Measurements from ENCODE around the gene LCOR. TPM values are rescaled to one million over a fixed set of nuclear protein-coding genes. Genes with fewer than 3 reads are reported as not detected.
A peak's percentile ranks its signal among the peaks of the same experiment; 100 is the strongest.
"Not testable (repeated sequence)": the region's sequence is repeated elsewhere in the genome, so short reads cannot be mapped to it uniquely, and the experiment has no call there.

Gene LCOR
- 7.3 TPM for polyA plus RNA-seq (2013, experiment 1 of 2; ENCODE audit: insufficient read length)
- 6.6 TPM for polyA plus RNA-seq (2013, experiment 2 of 2; ENCODE audit: insufficient read length)

- DNase-seq, result peak; percentile 94
Observed at GRCh38 chr10:96831867-96832720, at the start of gene LCOR. Gene LCOR (plus strand): TSS chr10:96832298. CDS start chr10:96949058, 116,760 bp downstream.

DNA sequence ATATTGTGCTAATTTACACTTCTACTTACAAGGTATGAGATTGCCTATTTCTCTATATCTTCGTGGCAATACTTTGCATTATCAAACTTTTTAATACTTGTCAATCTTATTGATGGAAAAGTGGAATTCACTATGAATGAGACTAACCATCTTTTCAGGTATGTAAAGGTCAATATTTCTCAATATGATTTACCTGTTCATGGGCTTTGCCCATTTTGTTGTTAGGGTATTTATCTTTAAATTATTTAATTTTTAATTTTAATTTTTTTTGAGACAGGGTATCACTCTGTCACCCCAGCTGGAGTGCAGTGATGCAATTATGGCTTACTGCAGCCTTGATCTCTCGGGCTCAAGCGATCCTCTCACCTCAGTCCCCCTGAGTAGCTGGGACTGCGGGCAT is 47.8 kb upstream of the LCOR start:
- no peak for DNase-seq

GRCh38 chr10:96789571-96790108 is 42.5 kb upstream of the LCOR start:
- peak; percentile 42 for DNase-seq

GRCh38 chr10:96791902-96792301 is 40.2 kb upstream of the LCOR start:
- no peak for DNase-seq

GRCh38 chr10:96794836-96795733 is 37.0 kb upstream of the LCOR start:
- no peak for DNase-seq

GRCh38 chr10:96797485-96797884 is 34.6 kb upstream of the LCOR start:
- DNase-seq, result no peak

DNA sequence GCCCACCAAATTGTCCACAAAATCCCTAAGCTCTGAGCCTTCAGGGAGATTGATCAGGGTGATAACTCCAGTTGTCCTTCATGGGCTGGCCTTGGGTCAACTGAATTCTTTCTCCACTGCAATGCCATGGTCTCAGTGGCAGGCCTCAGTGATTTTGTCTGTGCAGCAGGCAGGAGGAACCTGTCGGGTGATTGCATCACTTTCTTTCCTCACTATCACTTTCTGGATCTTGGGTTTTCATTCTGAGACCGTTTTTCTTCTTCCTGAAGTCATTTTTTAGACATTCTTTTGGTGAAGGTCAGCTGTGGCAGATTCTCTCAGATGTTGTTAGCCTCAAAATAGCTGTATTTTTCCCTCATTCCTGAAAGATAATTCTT is 28.8 kb upstream of the LCOR start:
- no peak for DNase-seq

- peak; percentile 92 for DNase-seq
Observed at GRCh38 chr10:96814264-96814663, 17.8 kb upstream of the LCOR start.

GRCh38 chr10:96818971-96819370 is 13.1 kb upstream of the LCOR start:
- DNase-seq, result not testable (repeated sequence)

- DNase-seq, result no peak
Observed at GRCh38 chr10:96820765-96821164, 11.3 kb upstream of the LCOR start.

DNA sequence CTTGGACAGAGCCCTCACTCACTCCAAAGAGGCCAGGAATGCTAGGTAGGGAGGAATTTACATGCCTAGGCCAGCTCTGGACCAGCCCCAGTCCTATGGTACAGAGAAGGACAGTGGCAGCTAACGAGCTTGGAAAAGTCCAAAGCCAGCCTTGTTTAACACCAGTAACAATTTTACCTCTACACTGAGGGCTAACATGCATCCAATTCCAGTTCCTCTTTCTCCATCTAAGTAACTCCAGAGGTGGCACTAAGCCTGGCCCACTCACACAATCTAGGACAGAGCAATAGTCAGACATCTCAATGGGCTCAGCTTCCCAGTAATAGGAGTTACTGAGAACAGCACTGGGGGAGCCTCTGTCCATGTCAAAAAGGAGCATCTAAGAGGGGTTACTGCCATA is 5.7 kb upstream of the LCOR start:
- no peak for DNase-seq

DNA sequence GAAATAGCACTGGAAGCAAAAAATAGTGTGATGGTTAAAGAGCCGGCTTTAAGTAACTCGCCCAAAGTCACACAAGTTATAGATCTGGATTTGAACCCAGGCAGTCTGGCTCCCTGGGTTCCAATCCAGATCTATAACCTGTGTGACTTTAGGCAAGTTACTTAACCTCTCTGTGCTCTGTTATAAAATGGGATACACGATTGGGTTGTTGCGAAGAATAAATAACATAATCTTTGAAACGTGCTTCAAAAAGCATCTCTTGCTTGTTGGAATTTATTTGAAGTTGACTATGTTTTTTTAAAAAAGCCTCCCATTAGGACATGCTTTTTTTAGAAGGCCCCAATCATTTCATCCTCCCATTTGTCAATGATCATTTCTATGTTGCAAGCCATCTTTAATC is 3.5 kb upstream of the LCOR start:
- DNase-seq, result no peak

DNA sequence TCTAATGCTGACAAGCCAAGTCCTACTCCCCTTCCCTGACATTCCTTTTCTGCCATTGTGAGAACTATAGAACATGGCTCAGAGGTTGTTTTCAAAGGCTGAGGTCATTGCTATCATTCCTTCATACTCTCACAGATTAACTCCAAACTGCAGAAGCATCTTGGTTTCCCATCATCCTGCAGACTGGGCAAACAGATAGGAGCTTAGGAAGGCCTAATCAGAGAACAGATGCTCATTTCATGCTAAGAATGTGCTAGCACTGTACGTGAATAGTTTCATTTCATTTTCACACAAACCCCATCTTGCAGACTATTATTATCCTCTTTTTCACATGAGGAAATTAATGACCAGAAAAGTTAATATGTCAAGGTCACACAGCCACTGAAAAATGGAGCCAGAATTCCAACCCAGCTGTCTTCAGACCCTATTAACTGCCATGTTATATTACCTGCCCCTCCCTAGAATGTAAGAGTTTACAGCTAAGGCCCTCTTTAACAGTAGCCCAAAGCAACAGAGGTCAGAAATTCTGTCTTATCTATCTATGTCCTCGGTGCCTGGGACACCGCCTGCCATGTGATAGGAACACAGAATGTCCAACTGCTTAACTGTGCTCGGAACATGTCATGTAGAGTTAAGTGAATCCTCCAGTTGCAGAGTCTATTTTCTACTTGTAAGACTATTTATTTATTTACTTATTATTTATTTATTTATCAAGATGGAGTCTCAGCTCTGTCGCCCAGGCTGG is 2.9 kb upstream of the LCOR start:
- no peak for DNase-seq

DNA sequence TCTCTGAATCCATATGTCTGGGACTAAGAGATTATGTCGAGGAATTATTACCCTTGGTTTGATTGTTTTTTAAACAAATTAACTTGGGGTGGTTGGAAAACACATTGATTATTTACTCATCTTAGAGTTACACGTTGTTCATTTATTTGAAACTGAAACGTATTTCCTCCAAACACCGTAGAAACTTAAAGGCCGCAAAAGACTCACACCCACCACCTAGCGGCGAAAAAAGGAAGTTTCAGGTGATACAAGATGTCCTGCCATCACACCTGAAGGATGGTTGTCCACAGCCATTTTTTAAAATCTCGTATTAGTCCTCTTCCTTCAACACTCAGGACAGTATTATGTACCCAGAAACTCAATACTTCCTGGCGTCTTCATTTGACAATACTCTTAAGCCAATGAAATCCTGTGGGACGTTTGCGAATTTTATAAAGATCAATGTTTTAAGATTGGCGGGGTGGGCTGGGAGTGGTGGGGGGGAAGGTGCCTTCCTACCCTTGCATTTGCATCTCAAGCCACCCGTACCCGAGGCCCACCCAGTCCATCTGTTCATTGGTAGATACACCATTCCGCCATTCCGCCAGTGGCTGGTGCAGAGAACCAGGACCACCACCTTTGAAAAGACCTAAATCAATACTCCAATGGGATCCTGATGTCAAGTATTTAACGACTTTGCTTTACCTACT is 1.4 kb upstream of the LCOR start:
- peak; percentile 62 for DNase-seq

DNA sequence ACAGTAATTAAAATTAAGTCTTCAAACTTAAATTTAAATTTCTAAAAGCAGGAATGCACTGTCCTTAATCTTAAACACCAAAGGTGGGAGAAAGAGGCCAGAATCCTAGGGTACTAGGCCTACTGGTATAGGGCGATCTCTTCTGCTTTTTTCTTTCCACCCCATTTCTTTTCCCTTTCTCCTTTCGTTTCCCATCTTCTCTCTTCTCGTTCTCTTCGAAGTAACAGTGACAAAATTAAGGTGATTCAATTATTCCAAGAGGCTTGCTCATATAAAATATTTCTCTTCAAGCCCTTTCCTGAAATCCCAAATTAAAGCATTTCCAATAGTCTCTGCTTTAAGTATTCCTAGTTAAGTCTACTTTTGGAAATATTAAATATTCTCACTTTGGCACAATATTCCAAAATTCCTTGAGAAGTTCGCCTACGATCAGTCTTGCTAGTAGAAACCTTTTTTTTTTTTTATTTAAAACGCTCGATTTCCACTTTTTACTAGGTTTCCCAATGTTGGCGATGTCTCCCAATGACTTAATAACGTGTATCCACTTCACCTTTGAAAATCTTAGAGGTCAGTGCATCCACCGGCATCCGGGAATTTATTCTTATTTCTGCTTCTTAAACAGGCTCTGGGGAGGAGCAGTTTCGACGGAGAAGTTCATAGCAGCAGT is 765 bp upstream of the LCOR start:
- no peak for DNase-seq

DNA sequence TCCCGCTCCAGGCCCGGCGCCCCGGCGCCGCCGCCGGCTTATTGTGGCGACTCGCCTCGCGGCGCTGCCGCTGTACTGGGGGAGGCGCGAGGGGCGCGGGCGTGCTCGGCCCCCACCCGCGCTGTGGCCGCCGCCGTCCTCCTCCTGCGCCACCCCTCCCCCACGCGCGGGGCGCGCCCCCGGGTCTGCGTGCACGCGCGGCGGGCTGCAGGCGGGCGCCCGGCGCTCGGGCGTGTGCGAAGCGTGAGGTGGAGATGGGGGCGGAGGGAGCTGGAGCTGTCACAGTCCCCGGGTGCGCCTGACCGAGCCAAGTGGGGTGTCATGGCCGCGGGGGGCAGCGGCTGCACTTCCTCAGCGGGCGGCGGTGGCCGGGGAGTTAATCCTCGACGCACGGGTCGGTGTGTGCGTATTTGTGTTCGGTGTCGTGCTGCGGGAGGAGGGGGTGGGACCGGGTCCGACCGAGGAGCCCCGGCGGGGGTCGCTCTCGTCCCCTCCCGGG is 672 bp downstream of the LCOR start:
- DNase-seq, result peak; percentile 81

GRCh38 chr10:96833220-96834001 is 1.3 kb downstream of the LCOR start:
- DNase-seq, result peak; percentile 43

- no peak for DNase-seq
Observed at GRCh38 chr10:96834120-96834519, 2.0 kb downstream of the LCOR start.

DNA sequence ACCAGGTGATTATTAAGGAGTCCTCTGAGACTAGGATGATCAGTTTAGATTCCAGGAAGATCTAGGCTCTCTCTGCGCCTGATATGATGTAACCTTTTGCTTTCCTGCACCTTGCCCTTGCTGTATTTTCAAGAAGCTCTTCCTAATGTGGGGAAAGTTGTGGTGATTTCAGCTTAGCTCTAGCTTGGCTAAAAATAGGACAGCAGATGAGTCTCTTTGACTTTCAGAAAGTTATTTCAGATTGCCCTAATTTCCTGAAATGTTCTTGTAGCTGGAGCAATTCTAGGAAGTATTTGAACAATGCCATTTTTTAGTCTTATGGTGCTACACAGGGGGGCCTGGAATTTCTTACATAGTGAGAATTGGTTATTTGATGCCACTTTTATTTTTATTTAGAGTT is 3.8 kb downstream of the LCOR start:
- peak; percentile 50 for DNase-seq

DNA sequence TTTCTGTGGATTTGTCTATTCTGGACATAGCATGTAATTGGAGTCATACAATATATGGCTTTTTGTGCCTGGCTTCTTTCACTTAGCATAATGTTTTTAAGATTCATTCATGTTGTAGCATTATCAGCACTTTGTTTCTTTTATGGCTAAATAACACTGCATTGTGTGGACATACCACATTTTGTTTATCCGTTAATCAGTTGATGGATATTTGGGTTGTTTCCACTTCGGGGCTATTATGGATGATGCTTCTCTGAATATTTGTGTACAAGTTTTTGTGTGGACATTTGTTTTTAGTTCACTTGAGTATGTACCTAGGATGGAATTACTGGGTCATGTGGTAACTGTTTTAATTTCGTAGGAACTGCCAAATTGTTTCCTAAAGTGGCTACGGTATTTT is 6.4 kb downstream of the LCOR start:
- DNase-seq, result no peak
